HEK293 (cell line): ENCODE results near the gene TANGO6.

Source experiments
- CTCF ChIA-PET: fragments of 350-600 bp; formaldehyde crosslinking; extraction: SDS; loops from one replicate; lab custom pipeline; 2021; ENCODE audit warnings: antibody characterized with exemption; lab: Yijun Ruan, JAX
- POLR2A ChIA-PET: fragments of 300-600 bp; formaldehyde crosslinking; extraction: SDS; loops from one replicate; lab custom pipeline; 2020; ENCODE audit warnings: antibody characterized with exemption, inconsistent platforms; lab: Yijun Ruan, JAX
- H3K27ac ChIP-seq: fragments of 200-500 bp; sonication (Bioruptor generic); 2 replicates; pipeline ENCODE4 v1.5.1; 2014; ENCODE audit warnings: low read depth, low read length, control low read depth, inconsistent platforms; ENCODE audit errors: extremely low read depth
- H3K36me3 ChIP-seq, 2 experiments: fragments of 200-500 bp in 1 of 2; sonication (Bioruptor generic) in 1 of 2; 1 replicate in 1 of 2; 2 replicates in 1 of 2; pipeline ENCODE4 v1.5.1; 2014 to 2017; ENCODE audit warnings: inconsistent platforms in 2 of 2, low read length in 2 of 2; ENCODE audit not compliant: control insufficient read depth in 2 of 2, insufficient read depth in 1 of 2
- H3K4me1 ChIP-seq: fragments of 200-500 bp; sonication (Bioruptor generic); 2 replicates; pipeline ENCODE4 v1.5.1; 2014; ENCODE audit warnings: mild to moderate bottlenecking, low read length, inconsistent platforms; ENCODE audit not compliant: control insufficient read depth, insufficient read depth
- H3K4me3 ChIP-seq: 2 replicates; pipeline ENCODE4 v1.5.1; 2011; ENCODE audit warnings: low read depth, mild to moderate bottlenecking, control low read depth, low read length, moderate library complexity
- H3K9me3 ChIP-seq: fragments of 200-500 bp; sonication (Bioruptor generic); 2 replicates; pipeline ENCODE4 v1.5.1; 2014; ENCODE audit warnings: low read depth, low read length, inconsistent platforms; ENCODE audit not compliant: control insufficient read depth, insufficient read depth
- BCL11A ChIP-seq: fragments of 450-650 bp; formaldehyde crosslinking; IDR thresholded peaks from 2 replicates; pipeline ENCODE4 v1.5.1; 2016; ENCODE audit warnings: low read depth, missing biosample characterization, missing genetic modification characterization
- MYNN ChIP-seq: fragments of 450-650 bp; formaldehyde crosslinking; IDR thresholded peaks from 2 replicates; pipeline ENCODE4 v1.5.1; 2016; ENCODE audit warnings: missing biosample characterization, missing genetic modification characterization, borderline replicate concordance
- PBX3 ChIP-seq: sonication (generic); formaldehyde crosslinking; IDR thresholded peaks from 2 replicates; pipeline ENCODE4 v1.8.1; 2022; ENCODE audit warnings: mild to moderate bottlenecking, moderate library complexity, missing genetic modification reagents
- REPIN1 ChIP-seq: fragments of 450-650 bp; formaldehyde crosslinking; IDR thresholded peaks from 2 replicates; pipeline ENCODE4 v1.5.1; 2017; ENCODE audit warnings: missing biosample characterization, missing genetic modification characterization, low read depth
- SP2 ChIP-seq: fragments of 450-650 bp; formaldehyde crosslinking; IDR thresholded peaks from 2 replicates; pipeline ENCODE4 v1.5.1; 2016; ENCODE audit warnings: missing biosample characterization, missing genetic modification characterization
- ZNF10 ChIP-seq: fragments of 450-650 bp; formaldehyde crosslinking; IDR thresholded peaks from 2 replicates; pipeline ENCODE4 v1.5.1; 2017; ENCODE audit warnings: missing biosample characterization, missing genetic modification characterization
- ZNF121 ChIP-seq: fragments of 450-650 bp; formaldehyde crosslinking; IDR thresholded peaks from 2 replicates; pipeline ENCODE4 v1.5.1; 2016; ENCODE audit warnings: missing biosample characterization, missing genetic modification characterization
- ZNF146 ChIP-seq: fragments of 450-650 bp; formaldehyde crosslinking; IDR thresholded peaks from 2 replicates; pipeline ENCODE4 v1.5.1; 2016; ENCODE audit warnings: missing biosample characterization, missing genetic modification characterization
- ZNF157 ChIP-seq: fragments of 450-650 bp; formaldehyde crosslinking; IDR thresholded peaks from 2 replicates; pipeline ENCODE4 v1.5.1; 2016; ENCODE audit warnings: missing biosample characterization, missing genetic modification characterization
- ZNF362 ChIP-seq: fragments of 450-650 bp; formaldehyde crosslinking; IDR thresholded peaks from 2 replicates; pipeline ENCODE4 v1.5.1; 2016; ENCODE audit warnings: missing biosample characterization, missing genetic modification characterization
- ZNF366 ChIP-seq: fragments of 450-650 bp; formaldehyde crosslinking; conservative IDR thresholded peaks from 2 replicates; pipeline ENCODE4 v1.5.1; 2016; ENCODE audit warnings: missing biosample characterization, missing genetic modification characterization
- ZNF426 ChIP-seq: fragments of 450-650 bp; formaldehyde crosslinking; IDR thresholded peaks from 2 replicates; pipeline ENCODE4 v1.5.1; 2017; ENCODE audit warnings: missing biosample characterization, missing genetic modification characterization, mild to moderate bottlenecking, inconsistent platforms, moderate library complexity
- ZNF513 ChIP-seq: fragments of 450-650 bp; IDR thresholded peaks from 2 replicates; pipeline ENCODE4 v1.5.1; 2018; ENCODE audit warnings: missing biosample characterization, missing genetic modification characterization
- ZNF548 ChIP-seq: fragments of 450-650 bp; formaldehyde crosslinking; IDR thresholded peaks from 2 replicates; pipeline ENCODE4 v1.5.1; 2016; ENCODE audit warnings: missing biosample characterization, missing genetic modification characterization
- ZNF571 ChIP-seq: fragments of 450-650 bp; formaldehyde crosslinking; IDR thresholded peaks from 2 replicates; pipeline ENCODE4 v1.5.0; 2017; ENCODE audit warnings: missing biosample characterization, missing genetic modification characterization
- ZNF670 ChIP-seq: fragments of 450-650 bp; formaldehyde crosslinking; IDR thresholded peaks from 2 replicates; pipeline ENCODE4 v1.5.1; 2016; ENCODE audit warnings: missing biosample characterization, missing genetic modification characterization, low read depth
- ZNF76 ChIP-seq: fragments of 450-650 bp; formaldehyde crosslinking; IDR thresholded peaks from 2 replicates; pipeline ENCODE4; 2016; ENCODE audit warnings: low read depth, missing biosample characterization, missing genetic modification characterization, borderline replicate concordance
- ZNF768 ChIP-seq: fragments of 450-650 bp; formaldehyde crosslinking; IDR thresholded peaks from 2 replicates; pipeline ENCODE4 v1.5.1; 2018; ENCODE audit warnings: missing biosample characterization, mild to moderate bottlenecking, missing genetic modification characterization
- TF ChIP-seq, protein P1 (sequence below): fragments of 450-650 bp; formaldehyde crosslinking; IDR thresholded peaks from 2 replicates; pipeline ENCODE4 v1.5.1; 2017; ENCODE audit warnings: missing biosample characterization, missing genetic modification characterization
- TF ChIP-seq, protein P2 (sequence below): fragments of 450-650 bp; formaldehyde crosslinking; IDR thresholded peaks from 2 replicates; pipeline ENCODE4 v1.5.1; 2017; ENCODE audit warnings: missing biosample characterization, mild to moderate bottlenecking, missing genetic modification characterization, moderate library complexity
- TF ChIP-seq, protein P3 (sequence below): IDR thresholded peaks from 2 replicates; pipeline ENCODE4 v1.6.1; 2011; ENCODE audit warnings: mild to moderate bottlenecking, low read depth, low read length, borderline replicate concordance

The TANGO6 gene

GRCh38 chr16:69109486-69110270 is 266.3 kb downstream of the TANGO6 start (continued):
- TF ChIP-seq, protein P1, sequence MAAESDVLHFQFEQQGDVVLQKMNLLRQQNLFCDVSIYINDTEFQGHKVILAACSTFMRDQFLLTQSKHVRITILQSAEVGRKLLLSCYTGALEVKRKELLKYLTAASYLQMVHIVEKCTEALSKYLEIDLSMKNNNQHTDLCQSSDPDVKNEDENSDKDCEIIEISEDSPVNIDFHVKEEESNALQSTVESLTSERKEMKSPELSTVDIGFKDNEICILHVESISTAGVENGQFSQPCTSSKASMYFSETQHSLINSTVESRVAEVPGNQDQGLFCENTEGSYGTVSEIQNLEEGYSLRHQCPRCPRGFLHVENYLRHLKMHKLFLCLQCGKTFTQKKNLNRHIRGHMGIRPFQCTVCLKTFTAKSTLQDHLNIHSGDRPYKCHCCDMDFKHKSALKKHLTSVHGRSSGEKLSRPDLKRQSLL: no peak
- TF ChIP-seq MYNN (tag by site-specific recombination): no peak
- TF ChIP-seq ZNF10 (tag by site-specific recombination): no peak
- TF ChIP-seq, protein P2, sequence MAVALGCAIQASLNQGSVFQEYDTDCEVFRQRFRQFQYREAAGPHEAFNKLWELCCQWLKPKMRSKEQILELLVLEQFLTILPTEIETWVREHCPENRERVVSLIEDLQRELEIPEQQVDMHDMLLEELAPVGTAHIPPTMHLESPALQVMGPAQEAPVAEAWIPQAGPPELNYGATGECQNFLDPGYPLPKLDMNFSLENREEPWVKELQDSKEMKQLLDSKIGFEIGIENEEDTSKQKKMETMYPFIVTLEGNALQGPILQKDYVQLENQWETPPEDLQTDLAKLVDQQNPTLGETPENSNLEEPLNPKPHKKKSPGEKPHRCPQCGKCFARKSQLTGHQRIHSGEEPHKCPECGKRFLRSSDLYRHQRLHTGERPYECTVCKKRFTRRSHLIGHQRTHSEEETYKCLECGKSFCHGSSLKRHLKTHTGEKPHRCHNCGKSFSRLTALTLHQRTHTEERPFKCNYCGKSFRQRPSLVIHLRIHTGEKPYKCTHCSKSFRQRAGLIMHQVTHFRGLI (tag by site-specific recombination): no peak
- TF ChIP-seq, all 188 proteins: peak for 0

GRCh38 chr16:69110406-69110805 is 267.1 kb downstream of the TANGO6 start:
- TF ChIP-seq ZNF121 (tag by site-specific recombination): peak; percentile 79; the same call in 1 of the 2 replicates
- TF ChIP-seq, protein P3, sequence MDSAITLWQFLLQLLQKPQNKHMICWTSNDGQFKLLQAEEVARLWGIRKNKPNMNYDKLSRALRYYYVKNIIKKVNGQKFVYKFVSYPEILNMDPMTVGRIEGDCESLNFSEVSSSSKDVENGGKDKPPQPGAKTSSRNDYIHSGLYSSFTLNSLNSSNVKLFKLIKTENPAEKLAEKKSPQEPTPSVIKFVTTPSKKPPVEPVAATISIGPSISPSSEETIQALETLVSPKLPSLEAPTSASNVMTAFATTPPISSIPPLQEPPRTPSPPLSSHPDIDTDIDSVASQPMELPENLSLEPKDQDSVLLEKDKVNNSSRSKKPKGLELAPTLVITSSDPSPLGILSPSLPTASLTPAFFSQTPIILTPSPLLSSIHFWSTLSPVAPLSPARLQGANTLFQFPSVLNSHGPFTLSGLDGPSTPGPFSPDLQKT: no peak
- Histone ChIP-seq H3K36me3 (peaks cover 0 to 37% of the 10 kb centered on the region in 2 experiments; a peak in 1 of 3 replicates), H3K9me3 (no peaks in the 10 kb centered on the region), H3K4me1 (no peaks in the 10 kb centered on the region; the same call in 1 of the 2 replicates), H3K4me3 (no peak overlapping the region), H3K27ac (no peak overlapping the region)
- ChIA-PET CTCF (interaction anchor here (0.6 to 2.0 kb wide), 4 partner anchors 13 to 304 kb away, joined by 3 to 9 read pairs (median 4); no protein-coding TSS in a partner anchor), POLR2A (interaction anchor here (0.9 kb wide), 1 partner anchor 38 kb away, joined by 3 read pairs; no protein-coding TSS in a partner anchor)

DNA sequence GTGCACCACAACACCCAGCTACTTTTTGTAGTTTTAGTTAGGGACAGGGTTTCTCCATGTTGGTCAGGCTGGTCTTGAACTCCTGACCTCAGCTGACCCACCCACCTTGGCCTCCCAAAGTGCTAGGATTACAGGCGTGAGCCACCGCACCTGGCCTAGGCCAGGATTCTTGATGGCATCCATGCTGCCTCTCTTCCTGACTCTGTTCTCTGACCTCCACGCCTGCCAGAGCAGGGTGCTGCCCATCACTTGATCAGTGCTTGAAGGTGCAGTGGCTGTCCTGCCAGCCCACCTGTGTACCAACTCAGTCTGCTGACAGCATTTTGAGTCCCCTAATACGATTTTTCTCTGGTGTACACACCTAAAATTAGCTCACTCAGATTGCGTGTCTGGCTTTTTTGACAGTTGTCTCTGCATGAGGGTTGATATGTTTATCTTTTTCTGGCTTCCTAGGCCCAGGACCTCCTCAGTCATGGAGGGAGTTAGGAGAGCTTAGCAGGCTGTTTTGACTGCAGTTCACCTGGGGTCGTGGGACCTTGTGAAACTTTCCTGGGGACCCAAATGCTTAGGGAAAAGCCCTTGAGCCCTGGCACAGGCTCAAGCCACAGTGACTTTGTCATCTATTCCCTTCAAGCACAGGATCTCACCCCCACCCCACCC is 268.0 kb downstream of the TANGO6 start:
- POLR2A ChIA-PET: interaction anchor here (0.9 kb wide), 1 partner anchor 39 kb away, joined by 3 read pairs; no protein-coding TSS in a partner anchor
- Histone ChIP-seq H3K4me1 (no peaks in the 10 kb centered on the region; the same call in 1 of the 2 replicates), H3K36me3 (peaks cover 0 to 46% of the 10 kb centered on the region in 2 experiments; a peak in 1 of 3 replicates), H3K4me3 (no peak overlapping the region), H3K9me3 (no peaks in the 10 kb centered on the region), H3K27ac (no peak overlapping the region)
- CTCF ChIA-PET: interaction anchor here (0.6 to 3.7 kb wide), 8 partner anchors 10 to 305 kb away, joined by 3 to 11 read pairs (median 4); no protein-coding TSS in a partner anchor
- TF ChIP-seq PBX3 (CRISPR knock-in tag) (no peak), BCL11A (tag by site-specific recombination) (no peak), ZNF76 (no peak), ZNF366 (tag by site-specific recombination) (no peak), ZNF362 (no peak), ZNF146 (no peak), ZNF157 (tag by site-specific recombination) (no peak), ZNF768 (tag by site-specific recombination) (no peak), REPIN1 (no peak), ZNF571 (tag by site-specific recombination) (no peak), SP2 (tag by site-specific recombination) (no peak), ZNF426 (no peak), ZNF513 (tag by site-specific recombination) (no peak), ZNF670 (tag by site-specific recombination) (no peak), ZNF548 (tag by site-specific recombination) (no peak)
